NCI-H146 (cell line): ENCODE results near the gene PA2G4.

ENCODE experiments used
- DNase-seq: peaks from one replicate; lab custom pipeline; 2025; lab: John Stamatoyannopoulos, UW

The PA2G4 gene

GRCh38 chr12:56101045-56101444 lies 3.3 kb upstream of the PA2G4 start:
- no peak for DNase-seq

DNA sequence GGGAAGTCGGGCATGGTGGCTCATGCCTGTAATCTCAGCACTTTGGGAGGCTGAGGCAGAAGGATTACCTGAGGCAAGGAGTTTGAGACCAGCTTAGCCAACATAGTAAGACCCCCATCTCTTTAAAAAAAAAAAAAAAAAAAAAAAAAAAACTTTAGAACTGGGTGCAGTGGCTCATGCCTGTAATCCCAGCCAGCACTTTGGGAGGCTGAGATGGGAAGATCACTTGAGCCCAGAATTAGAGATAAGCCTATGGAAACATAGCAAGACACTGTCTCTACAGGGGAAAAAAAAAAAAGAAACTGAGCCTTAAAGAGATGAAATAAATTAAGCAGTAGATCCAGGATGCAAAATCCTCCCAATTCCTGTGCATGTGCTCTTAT lies 1.7 kb upstream of the PA2G4 start:
- no peak for DNase-seq

GRCh38 chr12:56103066-56103711 lies 1.2 kb upstream of the PA2G4 start:
- no peak for DNase-seq

GRCh38 chr12:56103823-56104108 lies 593 bp upstream of the PA2G4 start:
- DNase-seq = no peak

GRCh38 chr12:56104815-56105608 lies 653 bp downstream of the PA2G4 start:
- DNase-seq = peak; percentile 34

GRCh38 chr12:56105609-56105902 lies 1.2 kb downstream of the PA2G4 start:
- no peak for DNase-seq

DNA sequence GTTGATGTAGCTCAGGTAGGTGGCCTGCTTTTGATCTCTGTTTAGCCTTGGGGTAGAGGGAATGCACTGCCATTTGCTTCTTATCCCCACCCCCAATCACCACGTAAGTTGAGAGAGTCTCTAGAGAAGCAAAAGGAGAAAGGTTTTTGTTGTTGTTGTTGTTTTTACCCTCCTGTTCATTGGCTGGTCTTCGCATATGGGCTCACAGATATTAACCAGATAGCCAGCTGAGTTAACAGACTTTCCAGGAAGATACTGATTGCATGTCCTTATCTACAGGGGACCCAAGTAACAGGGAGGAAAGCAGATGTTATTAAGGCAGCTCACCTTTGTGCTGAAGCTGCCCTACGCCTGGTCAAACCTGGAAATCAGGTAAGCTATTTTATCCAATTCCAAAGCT lies 2.9 kb downstream of the PA2G4 start:
- no peak for DNase-seq

DNA sequence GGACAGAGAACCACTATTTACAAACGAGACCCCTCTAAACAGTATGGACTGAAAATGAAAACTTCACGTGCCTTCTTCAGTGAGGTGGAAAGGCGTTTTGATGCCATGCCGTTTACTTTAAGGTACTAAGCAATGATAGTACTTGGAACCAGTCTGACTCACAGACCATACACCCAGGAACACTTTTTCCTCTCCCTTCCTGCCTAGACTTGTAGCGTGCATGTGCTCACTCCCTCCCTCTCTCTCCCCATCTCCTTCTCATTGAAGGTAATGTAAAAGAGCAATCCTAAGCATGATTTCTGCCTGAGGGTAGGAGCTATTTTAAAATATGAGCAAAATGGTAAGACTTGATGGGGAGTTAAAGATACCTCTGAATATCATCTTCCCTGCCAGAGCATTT lies 6.2 kb downstream of the PA2G4 start:
- no peak for DNase-seq

GRCh38 chr12:56114084-56114483 lies 9.7 kb downstream of the PA2G4 start:
- DNase-seq = no peak

DNA sequence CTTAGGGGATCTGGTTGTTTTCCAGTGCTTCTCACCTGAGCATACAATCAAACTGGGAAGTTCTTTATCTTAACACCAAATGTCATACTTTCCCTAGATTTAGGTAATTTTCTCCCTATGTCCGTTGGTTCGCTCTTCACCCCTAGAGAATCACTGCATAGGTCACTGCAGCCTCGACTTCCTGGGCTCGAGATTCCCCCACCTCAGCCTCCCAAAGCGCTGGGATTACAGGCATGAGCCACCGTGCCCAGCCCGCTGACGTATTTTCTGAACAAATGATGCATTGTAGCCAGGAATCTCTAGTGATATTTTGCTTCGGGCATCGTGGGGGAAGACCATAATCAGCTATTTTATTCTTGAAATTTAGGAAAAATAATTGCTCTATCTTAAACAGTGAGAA lies 11.0 kb downstream of the PA2G4 start:
- no peak for DNase-seq

DNA sequence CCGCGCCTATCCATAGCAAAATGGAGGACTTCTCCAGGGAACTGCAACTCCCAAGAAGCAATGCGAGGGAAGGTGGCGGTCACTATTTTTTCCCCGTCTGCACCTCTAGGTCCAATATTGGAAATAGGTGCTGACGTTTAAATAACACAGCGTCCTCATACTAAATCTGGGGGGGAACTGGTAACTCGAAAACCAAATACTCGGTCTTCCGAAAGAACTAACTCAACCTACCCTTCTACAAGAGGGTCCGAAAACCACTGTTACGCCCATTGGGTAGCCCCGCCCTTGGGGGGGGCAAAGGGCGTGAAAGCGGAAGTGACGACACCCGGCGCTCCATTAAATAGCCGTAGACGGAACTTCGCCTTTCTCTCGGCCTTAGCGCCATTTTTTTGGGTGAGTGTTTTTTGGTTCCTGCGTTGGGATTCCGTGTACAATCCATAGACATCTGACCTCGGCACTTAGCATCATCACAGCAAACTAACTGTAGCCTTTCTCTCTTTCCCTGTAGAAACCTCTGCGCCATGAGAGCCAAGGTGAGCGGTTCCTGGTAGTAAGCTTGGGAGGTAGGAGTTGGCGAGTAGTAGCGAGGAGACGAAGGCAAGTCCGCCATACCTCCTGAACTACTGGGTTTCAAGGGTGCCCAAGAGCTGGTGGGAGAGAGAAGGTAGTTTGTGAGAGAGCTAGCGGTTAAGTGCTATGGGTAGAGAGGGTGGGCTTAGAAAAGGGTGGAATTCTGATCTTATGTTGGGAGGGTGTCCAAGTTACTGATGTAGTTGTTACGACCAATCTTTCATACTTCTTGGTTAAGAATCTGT lies 12.1 kb downstream of the PA2G4 start, which contains the start of gene RPL41:
RPL41 (plus strand) TSS at position 367 of the 815 bp plus-strand sequence.
- DNase-seq = peak; percentile 96

DNA sequence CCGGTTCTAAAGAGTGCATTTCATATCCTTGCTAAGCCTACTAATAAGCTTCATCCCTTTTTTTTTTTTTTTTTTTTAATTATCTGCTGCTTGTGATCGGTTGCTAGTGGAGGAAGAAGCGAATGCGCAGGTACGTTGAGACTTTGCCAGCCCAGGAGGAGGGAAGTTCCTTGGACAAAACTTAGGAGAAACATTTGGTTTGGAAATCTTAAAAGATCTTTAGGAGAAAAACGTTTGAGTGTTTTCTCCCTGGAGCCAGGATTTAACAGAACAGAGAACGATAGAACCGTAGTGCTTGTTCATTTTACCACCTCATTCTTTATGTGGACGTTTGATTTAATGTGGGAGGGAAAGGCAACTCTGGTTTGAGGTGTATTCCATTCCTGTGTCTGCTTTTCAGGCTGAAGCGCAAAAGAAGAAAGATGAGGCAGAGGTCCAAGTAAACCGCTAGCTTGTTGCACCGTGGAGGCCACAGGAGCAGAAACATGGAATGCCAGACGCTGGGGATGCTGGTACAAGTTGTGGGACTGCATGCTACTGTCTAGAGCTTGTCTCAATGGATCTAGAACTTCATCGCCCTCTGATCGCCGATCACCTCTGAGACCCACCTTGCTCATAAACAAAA lies 12.8 kb downstream of the PA2G4 start:
- DNase-seq = peak; percentile 41

GRCh38 chr12:56117778-56118687 lies 13.7 kb downstream of the PA2G4 start, which contains the start of gene ZC3H10:
TSS of gene ZC3H10 (plus strand) at chr12:56118266. CDS start at chr12:56120563, 2,297 bp downstream.
- peak; percentile 99 for DNase-seq

- DNase-seq = peak; percentile 24
Observed at GRCh38 chr12:56118688-56119357, 14.5 kb downstream of the PA2G4 start.

DNA sequence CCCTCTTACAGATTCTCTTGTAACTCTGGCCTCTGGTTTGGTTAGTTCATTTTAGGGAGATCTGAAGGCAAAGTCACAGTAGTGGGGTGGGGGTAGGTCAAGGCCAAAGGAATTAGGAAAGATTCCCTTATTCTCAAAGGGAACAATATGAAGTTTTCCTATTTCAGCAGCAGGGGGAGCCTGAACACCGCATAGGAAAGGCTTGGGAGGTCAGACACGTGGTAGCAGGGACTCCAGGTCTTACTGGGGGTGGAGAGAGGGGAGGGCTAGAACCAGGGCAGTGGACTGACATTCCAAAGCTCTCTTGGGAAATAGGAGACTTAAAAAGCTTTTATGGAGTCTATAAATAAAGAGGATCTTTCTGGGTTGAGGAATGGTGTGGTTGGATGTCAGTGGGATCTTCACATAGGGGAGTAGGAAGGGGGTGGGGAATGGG lies 15.0 kb downstream of the PA2G4 start:
- peak; percentile 90 for DNase-seq

GRCh38 chr12:56120158-56120846 lies 15.9 kb downstream of the PA2G4 start:
- DNase-seq = no peak

GRCh38 chr12:56121204-56121870 lies 17.0 kb downstream of the PA2G4 start:
- DNase-seq = no peak

DNA sequence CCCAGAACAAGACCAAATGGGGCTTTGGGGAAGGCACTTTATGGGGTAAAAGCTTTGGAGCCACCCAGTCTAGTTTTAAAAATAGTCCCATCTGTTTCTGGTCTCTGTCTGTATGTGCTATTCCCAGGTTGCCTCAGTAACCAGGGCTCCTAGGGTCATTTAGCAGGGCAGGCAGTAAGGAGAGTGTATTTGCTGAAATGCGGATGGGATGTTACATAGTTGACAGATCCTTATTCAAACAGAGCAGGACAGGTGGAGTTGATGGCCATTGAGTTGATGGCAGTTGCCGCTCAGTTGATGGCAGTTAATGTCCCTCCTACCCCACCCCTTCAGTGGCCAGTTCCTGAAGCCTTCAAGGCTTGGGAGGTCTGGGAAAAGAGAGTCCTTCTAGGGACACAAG lies 18.3 kb downstream of the PA2G4 start:
- DNase-seq = peak; percentile 79

- no peak for DNase-seq
Observed at GRCh38 chr12:56124133-56124532, 19.8 kb downstream of the PA2G4 start.
